IMR-90 (cell line): ENCODE results near the gene HMGN1. TPM values are rescaled to one million over a fixed set of nuclear protein-coding genes. Genes with fewer than 3 reads are reported as not detected.

ENCODE experiments used
- ATAC-seq: fragments of 200-7000 bp; cut with Tn5 transposase; 2 replicates; pipeline ENCODE4 v1.9.1; 2020; ENCODE audit warnings: low read depth, mild to moderate bottlenecking, moderate library complexity
- BruUV-seq: library from RNA; stranded (reverse); fragments of 400-500 nt; replicated peaks from 2 replicates; lab custom pipeline; 2021; lab: Mats Ljungman, UMichigan
- CTCF ChIA-PET: fragments of 300-600 bp; formaldehyde crosslinking; extraction: SDS; loops from one replicate; lab custom pipeline; 2021; ENCODE audit warnings: antibody characterized with exemption; lab: Yijun Ruan, JAX
- POLR2A ChIA-PET: fragments of 300-600 bp; sonication (Branson Sonifier 250); formaldehyde crosslinking; loops from one replicate; lab custom pipeline; 2022; ENCODE audit warnings: antibody characterized with exemption; ENCODE audit not compliant: unreplicated experiment; lab: Charles Lee
- DNase-seq: peaks from one replicate; pipeline ENCODE4 v3.0.0; 2013
- H2AFZ ChIP-seq: replicated peaks from 2 replicates; pipeline ENCODE3; 2013; ENCODE audit warnings: low read length, mild to moderate bottlenecking; ENCODE audit not compliant: poor library complexity
- H2AK5ac ChIP-seq: 2 replicates; pipeline ENCODE4 v1.6.1; 2013; ENCODE audit warnings: low read depth, low read length, inconsistent platforms
- H2AK9ac ChIP-seq: replicated peaks from 2 replicates; pipeline ENCODE3; 2013; ENCODE audit warnings: mild to moderate bottlenecking, low read depth, low read length, moderate library complexity; ENCODE audit not compliant: poor library complexity
- H2BK120ac ChIP-seq: 2 replicates; pipeline ENCODE4 v1.6.1; 2013; ENCODE audit warnings: low read depth, low read length, inconsistent platforms
- H2BK15ac ChIP-seq: 3 replicates; pipeline ENCODE4 v1.6.1; 2013; ENCODE audit warnings: low read depth, low read length, inconsistent platforms
- H2BK20ac ChIP-seq: 2 replicates; pipeline ENCODE4 v1.6.1; 2013; ENCODE audit warnings: low read depth, mild to moderate bottlenecking, inconsistent platforms, low read length, moderate library complexity
- H2BK5ac ChIP-seq: 2 replicates; pipeline ENCODE4 v1.6.1; 2013; ENCODE audit warnings: mild to moderate bottlenecking, low read depth, low read length, inconsistent platforms; ENCODE audit not compliant: poor library complexity, severe bottlenecking
- H3K14ac ChIP-seq: replicated peaks from 2 replicates; pipeline ENCODE4 v1.6.1; 2013; ENCODE audit warnings: low read depth, low read length, inconsistent platforms
- H3K18ac ChIP-seq: 2 replicates; pipeline ENCODE4 v1.6.1; 2013; ENCODE audit warnings: low read depth, low read length, control low read depth
- H3K23ac ChIP-seq: 2 replicates; pipeline ENCODE4 v1.6.1; 2013; ENCODE audit warnings: low read depth, low read length, inconsistent platforms
- H3K27ac ChIP-seq: 2 replicates; pipeline ENCODE4 v1.5.1; 2013; ENCODE audit warnings: mild to moderate bottlenecking, control low read depth, low read length; ENCODE audit not compliant: insufficient read depth
- H3K27me3 ChIP-seq: 2 replicates; pipeline ENCODE4 v1.6.1; 2013; ENCODE audit warnings: low read length; ENCODE audit not compliant: control insufficient read depth, insufficient read depth
- H3K36me3 ChIP-seq: 2 replicates; pipeline ENCODE4 v1.6.1; 2013; ENCODE audit warnings: low read length, mixed read lengths; ENCODE audit not compliant: control insufficient read depth, insufficient read depth
- H3K4ac ChIP-seq: 2 replicates; pipeline ENCODE4 v1.6.1; 2013; ENCODE audit warnings: low read depth, low read length, inconsistent platforms
- H3K4me1 ChIP-seq: 2 replicates; pipeline ENCODE4 v1.6.1; 2013; ENCODE audit warnings: low read length, mixed read lengths; ENCODE audit not compliant: control insufficient read depth, insufficient read depth
- H3K4me2 ChIP-seq: 2 replicates; pipeline ENCODE4 v1.6.1; 2013; ENCODE audit warnings: low read depth, mild to moderate bottlenecking, control low read depth, low read length, moderate library complexity
- H3K4me3 ChIP-seq: 2 replicates; pipeline ENCODE4 v1.5.1; 2013; ENCODE audit warnings: low read depth, mild to moderate bottlenecking, control low read depth, low read length, moderate library complexity; ENCODE audit not compliant: insufficient read depth
- H3K56ac ChIP-seq: 2 replicates; pipeline ENCODE4 v1.6.1; 2013; ENCODE audit warnings: low read length, inconsistent platforms; ENCODE audit not compliant: insufficient read depth; ENCODE audit errors: extremely low read depth
- H3K79me1 ChIP-seq, 2 experiments: 2 replicates each; pipeline ENCODE4 v1.6.1; 2013; ENCODE audit warnings: low read length in 2 of 2, inconsistent platforms in 1 of 2, low read depth in 1 of 2
- H3K9ac ChIP-seq: 2 replicates; pipeline ENCODE4 v1.6.1; 2013; ENCODE audit warnings: low read depth, low read length, control low read depth
- H3K9me1 ChIP-seq: 2 replicates; pipeline ENCODE4 v1.6.1; 2013; ENCODE audit warnings: low read length, inconsistent platforms; ENCODE audit not compliant: insufficient read depth
- H3K9me3 ChIP-seq: 2 replicates; pipeline ENCODE4 v1.6.1; 2013; ENCODE audit warnings: low read length; ENCODE audit not compliant: control insufficient read depth, insufficient read depth
- H4K20me1 ChIP-seq: 2 replicates; pipeline ENCODE4 v1.6.1; 2013; ENCODE audit warnings: low read length, inconsistent platforms; ENCODE audit not compliant: insufficient read depth
- H4K5ac ChIP-seq: 2 replicates; pipeline ENCODE4 v1.6.1; 2013; ENCODE audit warnings: mild to moderate bottlenecking, low read depth, low read length, control low read depth
- H4K8ac ChIP-seq, 2 experiments: 2 replicates each; pipeline ENCODE4 v1.6.1; 2013; ENCODE audit warnings: low read depth in 2 of 2, low read length in 2 of 2, control low read depth in 1 of 2, inconsistent platforms in 1 of 2
- H4K91ac ChIP-seq: 2 replicates; pipeline ENCODE4 v1.6.1; 2013; ENCODE audit warnings: low read depth, low read length, inconsistent platforms; ENCODE audit not compliant: insufficient read depth
- CEBPB ChIP-seq: IDR thresholded peaks from 2 replicates; pipeline ENCODE4 v1.6.1; 2012; ENCODE audit warnings: low read depth, low read length, improper control_type of control experiment
- CHD1 ChIP-seq: IDR thresholded peaks from 2 replicates; pipeline ENCODE4 v1.6.1; 2012; ENCODE audit warnings: low read depth, low read length, improper control_type of control experiment
- FOS ChIP-seq: fragments of 150-350 bp; IDR thresholded peaks from 2 replicates; pipeline ENCODE4 v1.6.1; 2016; ENCODE audit warnings: low read depth, low read length
- MAFK ChIP-seq: IDR thresholded peaks from 2 replicates; pipeline ENCODE4 v1.6.1; 2012; ENCODE audit warnings: low read depth, low read length, improper control_type of control experiment
- MAZ ChIP-seq: IDR thresholded peaks from 2 replicates; pipeline ENCODE4 v1.6.1; 2012; ENCODE audit warnings: low read depth, mild to moderate bottlenecking, low read length, improper control_type of control experiment, moderate library complexity, borderline replicate concordance
- MXI1 ChIP-seq: IDR thresholded peaks from 2 replicates; pipeline ENCODE4 v1.6.1; 2012; ENCODE audit warnings: low read depth, mild to moderate bottlenecking, low read length, moderate library complexity, borderline replicate concordance
- NFE2L2 ChIP-seq: fragments of 150-350 bp; IDR thresholded peaks from 2 replicates; pipeline ENCODE4 v1.6.1; 2016; ENCODE audit warnings: low read depth, mild to moderate bottlenecking, low read length
- RCOR1 ChIP-seq: IDR thresholded peaks from 2 replicates; pipeline ENCODE4 v1.6.1; 2012; ENCODE audit warnings: mild to moderate bottlenecking, low read length, improper control_type of control experiment; ENCODE audit not compliant: insufficient replicate concordance
- RFX5 ChIP-seq: IDR thresholded peaks from 2 replicates; pipeline ENCODE4 v1.8.0; 2012; ENCODE audit warnings: low read depth, mild to moderate bottlenecking, low read length, moderate library complexity
- SMC3 ChIP-seq: fragments of 150-350 bp; IDR thresholded peaks from 2 replicates; pipeline ENCODE4 v1.6.1; 2016; ENCODE audit warnings: low read depth, mild to moderate bottlenecking, antibody characterized with exemption, low read length, moderate library complexity
- WGBS, 2 experiments: methylation state at CpG; one replicate each; pipeline versions ENCODE4 v1.1.5 to v1.1.7; 2013; ENCODE audit warnings: missing lambda C conversion rate in 2 of 2; ENCODE audit not compliant: insufficient read length in 1 of 2; ENCODE audit errors: extremely low coverage in 2 of 2; 5-methylcytosine and 5-hydroxymethylcytosine counted together
- dilution Hi-C: fragments of 300-500 bp; cut with HindIII; formaldehyde crosslinking; loops from one replicate; pipeline ENCODE4 v1.14.3; 2018; ENCODE audit warnings: low sequenced_read_pairs; ENCODE audit not compliant: unreplicated experiment
- in situ Hi-C: fragments of 300-500 bp; cut with MboI; formaldehyde crosslinking; loops from 3 replicates; pipeline ENCODE4 v1.14.3; 2019; ENCODE audit warnings: low sequenced_read_pairs, inconsistent platforms, mixed read lengths
- intact Hi-C: fragments of 100-400 bp; cut with micrococcal nuclease; formaldehyde crosslinking; loops from 2 replicates; pipeline ENCODE4 v1.10.0; 2022
- polyA plus RNA-seq, 3 experiments: library from polyadenylated mRNA; depleted of rRNA; stranded (reverse); fragments of >200 nt; gene quantifications; 2 replicates each; pipeline ENCODE4 v1.2.3, GENCODE V29; 2012; ENCODE audit warnings: low replicate concordance in 1 of 3
- total RNA-seq: library from RNA; depleted of rRNA; stranded (reverse); fragments of >200 nt; gene quantifications from 2 replicates; pipeline ENCODE4 v1.2.3, GENCODE V29; 2012
- TF ChIP-seq, protein P1 (sequence below): fragments of 150-350 bp; IDR thresholded peaks from 2 replicates; pipeline ENCODE4 v1.6.1; 2016; ENCODE audit warnings: low read depth, mild to moderate bottlenecking, low read length, moderate library complexity, borderline replicate concordance
- TF ChIP-seq, protein P2 (sequence below): fragments of 150-350 bp; IDR thresholded peaks from 2 replicates; pipeline ENCODE4 v1.6.1; 2017; ENCODE audit warnings: mild to moderate bottlenecking, antibody characterized with exemption, low read length, low read depth

Gene HMGN1
- total and polyA plus RNA-seq, 2 of the 4 experiments (the other 2 are of a cell fraction): 55.2 to 155 TPM

DNA sequence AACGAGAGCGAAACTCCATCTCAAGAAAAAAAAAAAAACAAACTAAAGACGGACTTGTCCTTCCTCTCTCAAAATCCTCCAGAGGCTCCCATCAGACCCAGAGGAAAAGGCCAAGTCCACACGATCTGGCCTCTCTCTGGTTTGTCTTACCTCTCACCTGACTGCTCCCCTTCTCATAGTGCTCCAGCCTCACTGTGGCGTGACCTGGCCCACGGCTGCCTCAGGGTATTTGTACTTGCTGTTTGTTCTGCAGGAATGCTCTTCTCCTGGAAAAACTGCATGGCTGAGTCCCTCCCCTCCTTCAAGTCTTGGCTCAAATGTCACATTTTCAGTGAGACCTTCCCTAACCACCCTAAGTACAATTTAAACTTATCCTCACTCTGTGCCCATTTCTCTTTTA, 27.5 kb downstream of the HMGN1 start:
- peak overlapping the region; percentile 58 for H2AFZ ChIP-seq
- intact Hi-C loops: no loop called here
- H4K20me1 ChIP-seq: no peaks in the 10 kb centered on the region
- peak overlapping the region; percentile 81; the same call in 1 of the 2 replicates for H2BK20ac ChIP-seq
- 0 out of 2 replicates have a peak overlapping the region, but pooled peaks have one; percentile 14 for H3K23ac ChIP-seq
- peak overlapping the region; percentile 94 for H2BK5ac ChIP-seq
- in situ Hi-C loops: no loop called here
- no peaks in the 10 kb centered on the region for H3K79me1 ChIP-seq
- H3K4me1 ChIP-seq: peaks cover 20% of the 10 kb centered on the region
- TF ChIP-seq MXI1 (no peak), RCOR1 (no peak), MAZ (no peak), CEBPB (no peak), CHD1 (no peak), RFX5 (no peak), MAFK (no peak), FOS (no peak), NFE2L2 (no peak), SMC3 (no peak)
- TF ChIP-seq, protein P1, sequence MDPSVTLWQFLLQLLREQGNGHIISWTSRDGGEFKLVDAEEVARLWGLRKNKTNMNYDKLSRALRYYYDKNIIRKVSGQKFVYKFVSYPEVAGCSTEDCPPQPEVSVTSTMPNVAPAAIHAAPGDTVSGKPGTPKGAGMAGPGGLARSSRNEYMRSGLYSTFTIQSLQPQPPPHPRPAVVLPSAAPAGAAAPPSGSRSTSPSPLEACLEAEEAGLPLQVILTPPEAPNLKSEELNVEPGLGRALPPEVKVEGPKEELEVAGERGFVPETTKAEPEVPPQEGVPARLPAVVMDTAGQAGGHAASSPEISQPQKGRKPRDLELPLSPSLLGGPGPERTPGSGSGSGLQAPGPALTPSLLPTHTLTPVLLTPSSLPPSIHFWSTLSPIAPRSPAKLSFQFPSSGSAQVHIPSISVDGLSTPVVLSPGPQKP: no peak
- TF ChIP-seq, protein P2, sequence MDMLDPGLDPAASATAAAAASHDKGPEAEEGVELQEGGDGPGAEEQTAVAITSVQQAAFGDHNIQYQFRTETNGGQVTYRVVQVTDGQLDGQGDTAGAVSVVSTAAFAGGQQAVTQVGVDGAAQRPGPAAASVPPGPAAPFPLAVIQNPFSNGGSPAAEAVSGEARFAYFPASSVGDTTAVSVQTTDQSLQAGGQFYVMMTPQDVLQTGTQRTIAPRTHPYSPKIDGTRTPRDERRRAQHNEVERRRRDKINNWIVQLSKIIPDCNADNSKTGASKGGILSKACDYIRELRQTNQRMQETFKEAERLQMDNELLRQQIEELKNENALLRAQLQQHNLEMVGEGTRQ: no peak
- peak overlapping the region; percentile 74 for H3K4me2 ChIP-seq
- H3K4me3 ChIP-seq: no peak overlapping the region
- peak overlapping the region; percentile 74; the same call in 1 of the 2 replicates for H2AK5ac ChIP-seq
- BruUV-seq: no TSS peak
- H3K4ac ChIP-seq: peak overlapping the region; percentile 91
- peak overlapping the region; percentile 47 for H2AK9ac ChIP-seq
- peak overlapping the region; percentile 78; the same call in 1 of the 2 replicates for H3K27ac ChIP-seq
- peaks cover 10% of the 10 kb centered on the region for H3K9me1 ChIP-seq
- H3K18ac ChIP-seq: peak overlapping the region; percentile 100
- DNase-seq (peak; percentile 13), ATAC-seq (no peak; the same call in 1 of the 2 replicates)
- H4K8ac ChIP-seq: peak overlapping the region in 1 of 2 experiments; percentile 26; a peak in 1 of 4 replicates
- 0 out of 2 replicates have a peak overlapping the region, but pooled peaks have one; percentile 16 for H3K56ac ChIP-seq
- no peaks in the 10 kb centered on the region for H3K27me3 ChIP-seq
- H2BK15ac ChIP-seq: peak overlapping the region; percentile 66; the same call in 1 of the 3 replicates
- WGBS, 2 experiments: no CpG with 5 or more reads among the region's 6 CpGs
- no peaks in the 10 kb centered on the region for H3K9me3 ChIP-seq
- dilution Hi-C loops: no loop called here
- peak overlapping the region; percentile 100 for H4K5ac ChIP-seq
- no peaks in the 10 kb centered on the region for H3K36me3 ChIP-seq
- ChIA-PET CTCF (no interaction called here), POLR2A (no interaction called here)
- H3K9ac ChIP-seq: no peak overlapping the region
- peak overlapping the region; percentile 67; the same call in 1 of the 2 replicates for H4K91ac ChIP-seq
- H3K14ac ChIP-seq: peak overlapping the region; percentile 10; the same call in 1 of the 2 replicates
- H2BK120ac ChIP-seq: peak overlapping the region; percentile 93
